Psoas muscle (tissue), 8 donors: ENCODE results near the gene ABCC9. TPM values are rescaled to one million over a fixed set of nuclear protein-coding genes. Genes with fewer than 3 reads are reported as not detected.

Source experiments
- ATAC-seq, 4 donors: fragments of 200-7000 bp; cut with Tn5 transposase; one replicate each; pipeline ENCODE4 v1.9.1; 2020; ENCODE audit warnings: moderate library complexity in 3 of 4, mild to moderate bottlenecking in 2 of 4
- DNase-seq, 2 donors: peaks; one replicate each; pipeline ENCODE4 v3.0.0-alpha.2; 2020
- H3K27ac ChIP-seq: fragments of 200-600 bp; one replicate; pipeline ENCODE4 v1.8.0; 2022
- H3K27me3 ChIP-seq, 3 donors: fragments of 200-600 bp in 1 of 3; one replicate each; pipeline versions ENCODE4 v1.6.1 to v1.8.0; 2013 to 2022; ENCODE audit warnings: low read length in 2 of 3, mild to moderate bottlenecking in 2 of 3, moderate library complexity in 1 of 3; ENCODE audit not compliant: insufficient read depth in 3 of 3
- H3K36me3 ChIP-seq, 2 donors: fragments of 200-600 bp in 1 of 2; one replicate each; pipeline versions ENCODE4 v1.6.1 to v1.8.0; 2013 to 2022; ENCODE audit warnings: low read depth in 1 of 2, mild to moderate bottlenecking in 1 of 2, moderate library complexity in 1 of 2; ENCODE audit not compliant: insufficient read depth in 1 of 2
- H3K4me1 ChIP-seq: fragments of 200-600 bp; one replicate; pipeline ENCODE4 v1.8.0; 2022
- H3K4me3 ChIP-seq: fragments of 200-600 bp; one replicate; pipeline ENCODE4 v1.8.0; 2022; ENCODE audit warnings: mild to moderate bottlenecking
- H3K9me3 ChIP-seq: fragments of 200-600 bp; one replicate; pipeline ENCODE4 v1.8.0; 2022
- WGBS, 3 donors: extraction: QIAGEN DNeasy Blood & Tissue Kit; methylation state at CpG; one replicate each; pipeline versions ENCODE4 v1.1.6 to v1.1.7; 2013; 5-methylcytosine and 5-hydroxymethylcytosine counted together
- intact Hi-C, 2 donors: fragments of 100-400 bp; cut with DNase I; formaldehyde crosslinking; loops; one replicate each; pipeline versions ENCODE4 v1.11.0 to v1.14.2; 2022
- polyA plus RNA-seq, 3 donors: library from polyadenylated mRNA; stranded (reverse); fragments of 200-250 nt; gene quantifications; one replicate each; pipeline ENCODE4 v1.2.3, GENCODE V29; 2013
- total RNA-seq, 4 donors: library from RNA; stranded (reverse); fragmentation: NEBNext Ultra II Directional in 2 of 4; extraction: Animal tissue kit (Norgen Biotek cat#: 25700) in 2 of 4; gene quantifications; one replicate each; pipeline versions ENCODE4 v1.2.1 to v1.2.4, GENCODE V29; 2021 to 2023
- TF ChIP-seq, protein P1 (sequence below): fragments of 200-600 bp; IDR thresholded peaks from one replicate; pipeline ENCODE4 v1.8.0; 2022; ENCODE audit warnings: antibody characterized with exemption
- donor health status: healthy with polysubstance abuse.
- donor health status: DM: no; HTN: no; CAD: no; lungs with moderate emphysema.
- donor health status: Bipolar disorder and iron deficiency.
- donor health status: healthy.
- donor health status: DM: yes; HTN: yes; CAD: no.
- donor health status: DM: no; HTN: no; CAD: no.
- donor health status: DM: no; HTN: no; CAD: no.
- donor health status: DM: yes; HTN: yes; CAD: no.

Gene ABCC9
- total and polyA plus RNA-seq, 7 donors: 4.5 to 94.9 (median 52.7) TPM

DNA sequence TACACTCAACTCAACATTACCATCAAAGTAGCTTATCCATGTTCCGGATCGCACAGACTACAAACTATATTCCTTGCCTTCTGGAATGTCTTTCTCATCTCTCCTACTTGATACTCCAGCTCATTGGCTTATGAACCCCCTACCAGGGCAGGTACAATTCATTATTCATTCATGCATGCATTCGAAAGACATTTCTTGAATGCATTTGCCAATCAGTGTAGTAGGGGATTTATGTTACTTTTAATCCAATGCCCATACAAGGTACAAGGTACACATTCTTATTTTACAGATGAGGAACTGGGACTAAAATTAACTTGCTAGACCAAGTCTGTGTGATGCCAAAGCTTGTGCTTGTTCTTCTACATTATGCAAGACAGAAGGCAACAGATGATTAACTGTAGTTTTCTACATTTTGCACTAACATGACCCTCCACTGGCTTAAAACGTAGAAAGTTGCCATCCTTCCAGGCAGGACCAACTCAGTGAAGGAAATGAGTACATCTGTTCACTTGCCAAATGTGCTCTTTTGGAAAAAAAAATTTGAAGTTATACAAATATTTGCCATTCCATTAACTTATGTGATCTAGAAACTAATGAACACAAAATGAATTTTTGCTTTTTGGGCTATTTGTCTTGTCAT, 113.0 kb downstream of the ABCC9 start:
- Histone ChIP-seq H3K36me3 (peaks cover 0 to 53% of the 10 kb centered on the region in 2 donors), H3K27ac (peak overlapping the region; percentile 2)

DNA sequence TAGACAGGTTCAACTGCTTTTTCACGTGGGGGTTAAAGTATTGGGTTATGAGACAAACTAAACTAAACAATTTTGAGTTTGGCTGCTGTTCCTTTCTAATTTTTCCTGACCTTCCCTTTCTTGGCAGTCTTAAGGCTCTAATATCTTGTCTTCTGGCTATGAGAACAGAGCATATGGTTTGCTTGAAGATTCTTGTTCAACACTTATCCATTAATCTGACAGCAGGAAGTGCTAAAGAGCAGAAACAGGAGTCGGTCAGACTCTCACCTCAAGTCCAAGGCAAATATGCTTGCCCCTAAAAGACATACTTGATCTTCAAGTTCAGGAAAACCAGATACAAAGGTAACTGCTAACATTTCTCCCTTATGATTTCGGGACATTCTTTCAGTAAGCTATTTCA, 114.1 kb downstream of the ABCC9 start:
- TF ChIP-seq, protein P1, sequence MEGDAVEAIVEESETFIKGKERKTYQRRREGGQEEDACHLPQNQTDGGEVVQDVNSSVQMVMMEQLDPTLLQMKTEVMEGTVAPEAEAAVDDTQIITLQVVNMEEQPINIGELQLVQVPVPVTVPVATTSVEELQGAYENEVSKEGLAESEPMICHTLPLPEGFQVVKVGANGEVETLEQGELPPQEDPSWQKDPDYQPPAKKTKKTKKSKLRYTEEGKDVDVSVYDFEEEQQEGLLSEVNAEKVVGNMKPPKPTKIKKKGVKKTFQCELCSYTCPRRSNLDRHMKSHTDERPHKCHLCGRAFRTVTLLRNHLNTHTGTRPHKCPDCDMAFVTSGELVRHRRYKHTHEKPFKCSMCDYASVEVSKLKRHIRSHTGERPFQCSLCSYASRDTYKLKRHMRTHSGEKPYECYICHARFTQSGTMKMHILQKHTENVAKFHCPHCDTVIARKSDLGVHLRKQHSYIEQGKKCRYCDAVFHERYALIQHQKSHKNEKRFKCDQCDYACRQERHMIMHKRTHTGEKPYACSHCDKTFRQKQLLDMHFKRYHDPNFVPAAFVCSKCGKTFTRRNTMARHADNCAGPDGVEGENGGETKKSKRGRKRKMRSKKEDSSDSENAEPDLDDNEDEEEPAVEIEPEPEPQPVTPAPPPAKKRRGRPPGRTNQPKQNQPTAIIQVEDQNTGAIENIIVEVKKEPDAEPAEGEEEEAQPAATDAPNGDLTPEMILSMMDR: no peak
- H3K27ac ChIP-seq: no peak overlapping the region
- no peaks in the 10 kb centered on the region for H3K9me3 ChIP-seq
- ATAC-seq (no peak), DNase-seq (no peak)
- WGBS, 3 donors: 60 to 66% (median 62%) methylated on average over 3 of the region's 3 CpGs
- intact Hi-C loops: no loop called here
- H3K27me3 ChIP-seq: no peaks in the 10 kb centered on the region
- H3K4me3 ChIP-seq: no peak overlapping the region
- H3K36me3 ChIP-seq: peaks cover 0 to 43% of the 10 kb centered on the region in 2 donors
- peaks cover 6% of the 10 kb centered on the region for H3K4me1 ChIP-seq

More for the DNA sequence above, 113.0 kb downstream of the ABCC9 start:
- ATAC-seq (peak in 3 of 4 donors; percentile 44 to 68 (median 61)), DNase-seq (no peak)
- intact Hi-C loops: no loop called here
- 84 to 89% (median 87%) methylated on average over 4 of the region's 4 CpGs for WGBS, 3 donors
- Histone ChIP-seq H3K4me3 (no peak overlapping the region), H3K4me1 (peaks cover 6% of the 10 kb centered on the region), H3K9me3 (no peaks in the 10 kb centered on the region), H3K27me3 (no peaks in the 10 kb centered on the region)
- TF ChIP-seq, protein P1: no peak

DNA sequence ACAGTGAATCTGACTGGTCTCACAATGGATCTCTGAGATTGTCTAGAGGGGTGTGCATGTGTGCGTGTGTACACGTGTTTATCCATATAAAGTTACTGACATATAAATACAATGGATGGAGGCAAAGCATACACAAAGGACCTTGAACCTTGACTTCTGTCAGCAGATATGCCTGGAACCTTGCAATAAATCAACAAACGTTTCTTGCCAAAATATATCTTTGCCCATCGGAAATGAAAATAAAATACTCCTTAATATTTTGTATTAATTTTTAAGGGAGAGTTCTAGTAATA, 114.7 kb downstream of the ABCC9 start:
- Histone ChIP-seq H3K4me1 (peaks cover 6% of the 10 kb centered on the region), H3K36me3 (peaks cover 0 to 38% of the 10 kb centered on the region in 2 donors), H3K9me3 (no peaks in the 10 kb centered on the region), H3K4me3 (no peak overlapping the region), H3K27ac (no peak overlapping the region), H3K27me3 (no peaks in the 10 kb centered on the region)
- intact Hi-C loops: no loop called here
- TF ChIP-seq, protein P1: no peak
- DNase-seq (no peak), ATAC-seq (no peak)
- 77 to 82% (median 80%) methylated on average over 4 of the region's 4 CpGs for WGBS, 3 donors

DNA sequence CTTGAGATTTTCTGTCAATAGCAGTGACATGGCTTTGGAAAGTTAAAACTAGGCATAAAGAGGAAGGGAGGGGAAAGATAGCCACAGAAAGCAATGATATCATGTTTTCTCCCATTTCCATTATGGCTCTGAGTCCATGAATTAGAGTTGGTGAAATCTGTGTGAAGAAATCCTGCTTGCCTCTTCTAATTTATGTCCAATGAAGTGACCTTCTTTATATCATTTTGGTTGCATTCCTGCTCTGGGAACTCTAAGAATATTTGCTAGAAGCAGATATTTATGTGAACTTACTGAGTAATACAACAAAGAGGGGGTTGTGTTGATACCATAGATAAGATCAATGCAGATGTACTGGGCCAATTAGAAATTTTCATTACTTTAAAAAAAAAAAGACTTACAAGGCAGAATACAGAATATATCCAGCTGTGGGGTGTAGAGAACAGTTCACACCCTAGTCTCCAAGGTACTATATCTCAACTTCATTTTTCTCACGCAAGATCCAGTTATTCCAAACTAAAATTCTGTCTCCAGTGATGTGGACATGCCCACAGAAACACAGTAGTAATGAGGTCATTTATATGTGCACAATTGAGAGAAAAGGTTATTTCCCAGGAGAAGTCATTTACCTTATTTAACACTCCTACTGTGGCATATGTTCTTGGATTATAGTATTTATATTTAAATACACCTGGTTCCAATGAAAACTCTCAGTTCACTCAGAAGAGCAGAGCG, 115.2 kb downstream of the ABCC9 start:
- Histone ChIP-seq H3K27me3 (no peaks in the 10 kb centered on the region), H3K4me3 (no peak overlapping the region), H3K9me3 (no peaks in the 10 kb centered on the region), H3K27ac (no peak overlapping the region), H3K36me3 (peaks cover 0 to 37% of the 10 kb centered on the region in 2 donors), H3K4me1 (peaks cover 6% of the 10 kb centered on the region)
- DNase-seq: no peak
- TF ChIP-seq, protein P1: no peak
- ATAC-seq: no peak
- WGBS, 3 donors: 90 to 92% (median 91%) methylated on average over 2 of the region's 2 CpGs
- intact Hi-C loops: no loop called here
